HCT116 (cell line): ENCODE data around the gene PRPF6.

Experiments used
- EZH2phosphoT487 ChIP-seq: fragments of 200-600 bp; IDR thresholded peaks from 2 replicates; pipeline ENCODE4 v1.6.1; 2018; ENCODE audit warnings: antibody characterized with exemption, borderline replicate concordance
- POLR2A ChIP-seq: IDR thresholded peaks from 2 replicates; pipeline ENCODE4 v1.7.0; 2011; ENCODE audit warnings: borderline replicate concordance; ENCODE audit not compliant: insufficient read depth, insufficient read length; ENCODE audit errors: extremely low read depth
- ZFX ChIP-seq: fragments of 450-650 bp; IDR thresholded peaks from 2 replicates; pipeline ENCODE4 v1.6.1; 2017

DNA sequence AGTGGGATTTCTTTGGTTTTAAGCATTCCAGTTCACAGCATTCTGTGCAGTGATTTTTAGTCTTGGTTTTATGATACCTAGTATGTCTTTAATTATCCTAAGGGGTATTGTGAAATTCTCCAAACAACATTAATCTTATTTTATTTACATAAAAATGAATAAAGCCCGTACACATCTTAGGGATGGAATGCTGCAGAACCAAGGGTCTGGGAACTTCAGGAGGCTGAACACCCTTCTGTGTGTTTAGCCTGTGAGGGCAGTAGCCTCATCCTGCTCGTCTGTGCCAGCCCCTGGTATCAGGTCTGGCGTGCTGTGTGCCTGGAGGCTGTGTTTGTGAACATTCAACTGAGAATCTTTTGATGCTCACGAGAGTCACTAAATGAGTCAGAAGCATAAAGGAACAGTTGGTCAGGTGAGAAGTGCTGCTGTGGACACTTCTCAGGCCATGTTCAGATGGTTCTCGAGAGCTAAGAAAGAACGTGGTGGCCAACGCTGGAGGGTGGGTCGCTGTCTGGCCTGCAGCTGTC, 29.8 kb downstream of the PRPF6 start:
- TF ChIP-seq POLR2A (no peak), EZH2phosphoT487 (no peak), ZFX (no peak)
